Stimulated activated CD8-positive, alpha-beta memory T cell treated with anti-CD3 and anti-CD28 coated beads, Interleukin-7, amount 100 ng/mL, for 1 hour (primary cell): ENCODE results near the gene MYO18B.
"Not testable (repeated sequence)": the region's sequence is repeated elsewhere in the genome, so short reads cannot be mapped to it uniquely, and the experiment has no call there.

ENCODE experiments used
- DNase-seq, 2 donors: peaks; one replicate each; pipeline ENCODE4 v3.0.0-alpha.2; 2020; ENCODE audit warnings: low read depth in 2 of 2

MYO18B gene

DNA sequence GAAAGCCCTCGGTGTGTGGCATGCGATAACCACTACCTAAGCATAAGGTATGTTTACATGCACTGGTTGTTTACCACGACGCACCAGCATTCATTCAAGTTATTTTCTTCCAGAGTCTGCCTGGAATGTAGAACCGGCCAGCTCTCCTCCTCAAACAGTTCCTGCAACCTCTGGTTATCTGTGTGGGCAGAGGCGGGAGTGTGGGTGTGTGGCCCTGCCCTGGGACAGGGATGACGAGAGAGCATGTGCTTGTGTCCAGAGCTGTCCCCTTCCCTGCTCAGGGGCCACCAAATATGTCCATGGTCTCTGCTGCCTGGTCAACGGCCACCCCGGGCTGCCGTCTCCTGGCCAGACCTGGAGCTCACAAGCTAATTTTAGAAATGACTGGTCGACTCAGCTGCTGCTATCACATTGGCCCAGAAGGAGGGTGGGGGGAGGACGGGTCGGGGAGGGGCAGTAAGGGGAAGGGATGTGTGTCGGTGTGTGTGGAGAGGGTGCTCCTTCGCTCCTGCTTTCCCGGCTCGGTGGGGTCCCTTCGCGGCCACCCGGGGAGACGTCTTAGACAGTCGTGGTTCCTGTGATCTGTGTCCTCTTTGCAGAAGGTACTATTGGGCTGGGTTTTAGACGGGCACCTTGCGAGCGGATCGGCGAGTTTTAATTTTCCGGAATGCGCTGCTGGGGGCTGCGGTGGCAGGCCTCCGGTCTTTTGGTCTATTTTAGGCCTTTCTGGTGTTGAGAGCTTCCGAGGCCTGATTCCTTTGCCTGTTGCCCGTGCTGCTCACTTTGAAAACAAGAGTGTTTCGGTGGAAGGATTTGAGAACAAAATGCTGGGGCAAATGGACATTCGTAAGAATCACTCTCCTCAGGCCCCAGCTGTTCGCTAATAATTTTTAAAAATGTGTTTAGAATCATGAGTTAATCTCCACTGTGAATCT lies at the start of gene MYO18B:
Gene MYO18B, plus strand, starts transcription at position 497 of the 935 bp plus-strand sequence. CDS start 18,905 bp downstream, outside the sequence.
- no peak for DNase-seq

GRCh38 chr22:25692397-25693267 lies 49.4 kb upstream of the MYO18B start:
- DNase-seq, result no peak

GRCh38 chr22:25693268-25693565 lies 48.8 kb upstream of the MYO18B start:
- no peak for DNase-seq

DNA sequence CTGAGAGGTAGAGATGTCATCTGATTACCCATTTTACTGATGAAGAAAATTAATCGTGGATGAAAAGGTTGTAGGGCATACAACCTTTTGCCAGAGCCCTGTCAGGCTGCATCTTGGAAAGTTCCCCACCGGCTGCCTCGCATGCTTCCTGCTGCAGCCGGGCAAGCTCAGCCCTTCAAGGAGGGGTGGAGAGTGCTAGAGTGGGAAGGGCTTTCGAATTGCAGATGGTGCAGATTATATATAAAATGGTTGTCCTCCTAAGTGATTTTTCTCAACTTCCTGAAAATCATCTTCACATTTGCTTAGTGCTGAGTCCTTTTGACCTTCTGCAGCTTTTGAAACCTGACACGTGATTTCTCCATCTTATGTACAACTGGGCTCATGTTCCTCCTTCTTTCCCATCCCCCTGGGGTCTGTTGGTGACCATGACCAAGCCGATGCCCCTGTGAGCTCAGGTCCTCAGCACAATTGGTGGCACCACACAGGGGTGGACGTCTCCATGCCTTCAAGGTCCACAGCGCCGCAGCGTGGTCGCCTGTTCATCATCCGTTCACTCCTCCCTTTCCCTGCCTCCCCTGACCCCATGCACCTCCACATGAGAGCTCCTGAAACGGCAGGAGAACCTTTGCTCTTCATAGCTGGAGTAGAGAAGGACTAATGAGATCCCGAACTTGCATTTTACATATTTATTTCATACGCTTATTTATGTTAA lies 47.6 kb upstream of the MYO18B start:
- DNase-seq, result no peak

- DNase-seq, result no peak
These were observed 46.8 kb upstream of the MYO18B start for GRCh38 chr22:25695146-25695545.

DNA sequence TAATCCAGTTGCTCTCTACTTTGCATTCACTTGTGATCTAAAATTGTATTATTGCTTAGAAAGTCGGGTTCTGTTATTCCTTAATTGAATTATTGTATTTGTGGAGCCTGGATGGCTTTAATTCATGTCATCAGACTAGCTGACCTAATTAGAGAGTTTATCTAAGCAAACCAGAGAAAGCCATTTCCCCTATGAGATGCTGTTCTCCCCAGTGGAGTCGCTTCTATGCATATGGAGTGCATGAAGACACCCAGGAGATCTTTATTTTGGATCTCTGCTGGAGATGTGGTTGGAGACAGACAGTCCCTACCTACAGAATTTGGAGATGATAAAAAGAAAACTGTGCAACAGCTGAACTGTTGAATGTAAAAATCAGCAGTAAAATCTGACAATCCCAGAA lies 45.2 kb upstream of the MYO18B start:
- no peak for DNase-seq

- DNase-seq, result no peak
These were observed 44.8 kb upstream of the MYO18B start for GRCh38 chr22:25697181-25697664.

GRCh38 chr22:25697978-25698377 lies 44.0 kb upstream of the MYO18B start:
- DNase-seq, result no peak

GRCh38 chr22:25698461-25698860 lies 43.5 kb upstream of the MYO18B start:
- DNase-seq, result no peak

- DNase-seq, result no peak
These were observed 43.0 kb upstream of the MYO18B start for GRCh38 chr22:25698978-25699377.

GRCh38 chr22:25701056-25701780 lies 40.8 kb upstream of the MYO18B start:
- DNase-seq, result no peak

DNA sequence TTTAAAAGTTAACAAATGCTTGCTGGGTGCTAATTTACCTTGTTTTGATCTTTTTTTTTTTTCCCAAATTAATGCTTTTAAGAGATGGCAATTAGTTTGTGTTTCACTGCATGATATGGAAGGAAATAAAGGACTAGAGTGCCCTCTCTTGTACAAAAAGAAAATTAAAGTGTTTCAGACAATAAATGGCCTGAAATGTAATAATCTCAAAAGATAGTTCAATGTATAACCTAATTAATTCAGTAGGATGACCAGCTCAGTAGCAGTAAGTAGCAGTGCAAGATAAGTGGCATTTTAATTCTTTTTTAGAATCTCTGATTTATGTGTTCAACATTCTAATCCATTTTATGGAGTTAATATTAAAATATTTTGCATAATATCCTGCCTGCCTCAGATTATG lies 39.9 kb upstream of the MYO18B start:
- DNase-seq, result no peak

DNA sequence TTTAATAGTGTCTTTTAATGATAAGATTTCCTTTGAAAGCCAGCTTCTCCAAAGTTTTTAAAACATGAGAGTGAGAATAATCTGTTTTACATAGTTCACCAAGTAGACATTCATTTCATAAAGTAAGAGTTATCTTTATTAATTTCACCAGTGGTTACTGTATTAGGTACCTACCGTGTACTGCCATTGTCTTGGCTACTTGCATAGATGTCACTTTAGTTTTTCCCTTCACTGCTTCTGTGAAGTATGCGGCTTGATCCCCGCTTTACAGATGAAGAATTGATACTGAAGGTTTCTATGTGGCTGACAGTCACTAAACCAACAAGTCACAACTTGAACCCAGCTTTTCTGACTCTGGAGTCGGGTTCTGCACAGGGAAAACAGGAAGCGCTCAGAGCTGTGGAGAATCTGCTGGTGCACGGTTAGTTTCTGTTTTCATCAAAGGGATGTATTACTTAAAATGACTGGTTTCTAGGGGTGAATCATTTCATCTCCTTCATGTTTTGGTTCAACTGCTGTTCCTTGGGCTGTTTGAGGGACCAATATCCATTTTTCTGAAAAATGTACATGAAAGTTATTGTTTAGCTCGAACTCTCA lies 39.3 kb upstream of the MYO18B start:
- DNase-seq, result no peak

DNA sequence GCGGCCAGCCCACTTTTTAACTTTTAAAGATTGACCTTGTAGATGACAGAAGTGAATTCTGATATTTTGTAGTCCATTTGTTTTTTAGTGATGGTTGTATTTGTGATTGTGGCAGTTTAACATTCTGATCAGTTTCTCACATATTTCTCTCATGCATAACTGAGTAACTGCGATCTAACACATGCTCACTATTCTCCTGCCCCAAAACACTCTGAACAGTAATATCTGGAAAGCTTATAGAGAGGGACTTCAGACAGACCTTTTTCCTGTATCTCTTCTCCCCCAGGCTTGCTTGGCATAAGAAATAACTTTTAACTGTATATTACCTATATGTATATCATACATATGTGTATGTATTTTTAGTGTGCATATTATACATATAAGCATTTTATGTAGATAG lies 37.3 kb upstream of the MYO18B start:
- no peak for DNase-seq

DNA sequence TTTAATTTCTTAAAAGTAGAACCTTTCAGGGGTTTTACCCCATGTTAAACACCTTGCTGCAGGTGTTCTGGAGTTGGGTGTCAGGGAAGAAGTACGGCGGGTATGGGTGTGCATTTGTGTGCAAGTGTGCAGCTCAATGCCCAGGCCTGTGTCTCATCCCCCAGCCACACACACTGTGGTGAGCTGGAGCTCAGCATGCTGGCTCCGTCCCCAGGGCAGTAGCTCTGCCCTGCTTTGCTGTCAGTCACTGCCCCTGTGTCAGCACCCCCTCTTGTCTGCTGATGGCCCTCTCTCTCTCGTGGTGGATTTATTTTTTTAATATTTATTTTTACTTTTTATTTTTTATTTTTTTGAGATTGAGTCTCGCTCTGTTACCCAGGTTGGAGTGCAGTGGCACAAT lies 35.8 kb upstream of the MYO18B start:
- DNase-seq, result no peak

GRCh38 chr22:25708430-25708829 lies 33.6 kb upstream of the MYO18B start:
- DNase-seq, result not testable (repeated sequence)

GRCh38 chr22:25709758-25710157 lies 32.2 kb upstream of the MYO18B start:
- no peak for DNase-seq

GRCh38 chr22:25710501-25710900 lies 31.5 kb upstream of the MYO18B start:
- no peak for DNase-seq

DNA sequence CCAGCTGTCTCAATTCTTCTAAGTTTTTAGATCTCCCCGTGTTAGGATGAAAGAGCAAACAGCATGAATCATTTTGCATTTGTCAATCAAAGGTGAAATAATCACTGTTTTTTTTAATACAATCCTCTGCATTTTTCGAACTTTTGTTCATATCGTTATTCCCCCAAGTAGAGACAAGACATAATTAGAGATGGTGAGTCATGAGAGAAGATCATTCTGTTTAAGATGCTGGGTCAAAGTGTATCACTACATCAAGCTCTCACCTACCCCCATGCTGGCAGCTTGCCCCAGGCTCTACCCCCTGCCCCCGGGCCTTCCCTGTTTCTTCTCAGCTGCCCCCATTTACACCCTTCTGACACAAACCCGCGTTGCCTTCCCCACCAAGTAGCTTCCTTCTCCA lies 30.5 kb upstream of the MYO18B start:
- DNase-seq, result no peak

DNA sequence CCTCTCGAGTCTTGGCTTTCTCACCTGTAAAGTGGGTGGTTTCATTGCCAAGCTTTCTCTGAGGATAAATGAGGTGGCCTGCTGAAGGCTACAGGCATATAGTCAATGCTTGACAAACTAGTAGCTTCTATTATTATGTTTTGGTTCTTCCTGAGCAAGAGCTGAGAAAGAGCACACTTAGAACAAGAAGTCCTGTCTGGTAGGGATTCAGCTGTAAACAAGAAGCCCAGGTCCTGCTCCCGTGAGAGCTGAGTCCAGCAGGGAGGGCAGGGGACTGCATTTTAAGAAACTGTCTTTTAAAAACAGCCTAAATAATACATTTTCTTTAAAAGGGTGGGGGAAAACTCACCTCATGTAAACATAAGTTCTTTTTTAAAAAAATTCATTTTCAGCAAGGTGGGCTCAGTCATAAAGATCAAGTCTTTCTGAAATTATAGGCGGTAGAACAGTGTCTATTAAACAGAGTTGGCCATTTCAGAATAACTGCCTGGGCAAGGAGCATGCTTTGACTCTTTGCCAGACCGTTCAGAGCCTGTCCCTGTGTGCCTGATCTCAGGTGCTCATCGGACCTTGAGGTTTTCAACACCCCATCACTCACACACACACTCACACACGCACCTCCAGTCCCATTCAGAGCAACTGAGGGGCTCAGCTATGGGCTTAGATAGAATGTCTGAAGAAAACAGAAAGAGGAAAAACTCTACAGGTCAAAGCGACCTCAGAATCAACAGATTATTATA lies 29.2 kb upstream of the MYO18B start:
- DNase-seq, result no peak
